HepG2 (cell line): Measurements from ENCODE around the gene TSHZ2. TPM values are rescaled to one million over a fixed set of nuclear protein-coding genes. Genes with fewer than 3 reads are reported as not detected.

Experiments used
- ATAC-seq: fragments of 200-7000 bp; cut with Tn5 transposase; 3 replicates; pipeline ENCODE4 v1.9.1; 2020; ENCODE audit warnings: mild to moderate bottlenecking, moderate library complexity
- BruUV-seq: library from RNA; stranded (reverse); fragments of 400-500 nt; replicated peaks from 2 replicates; lab custom pipeline; 2021; lab: Mats Ljungman, UMichigan
- CTCF ChIA-PET: fragments of 300-600 bp; formaldehyde crosslinking; extraction: SDS; loops from one replicate; lab custom pipeline; 2021; ENCODE audit warnings: low total read pairs, inconsistent platforms, low intra/inter-chr PET ratio; lab: Yijun Ruan, JAX
- POLR2A ChIA-PET: fragments of 350-600 bp; sonication (Branson Sonifier 250); formaldehyde crosslinking; loops from one replicate; lab custom pipeline; 2020; ENCODE audit warnings: antibody characterized with exemption, inconsistent platforms; lab: Yijun Ruan, JAX
- DNase-seq: peaks from one replicate; pipeline ENCODE4 v3.0.0-alpha.2; 2015; ENCODE audit warnings: low spot score
- FAIRE-seq: peaks from 3 replicates; lab custom pipeline; 2011; peaks lifted over from hg19 to GRCh38; lab: Jason Lieb, UNC
- H2AFZ ChIP-seq: one replicate; pipeline ENCODE4 v1.6.1; 2011; ENCODE audit warnings: low read length, inconsistent platforms
- H3K27ac ChIP-seq: fragments of 300-600 bp; 3 replicates; pipeline ENCODE4 v1.8.0; 2011; ENCODE audit warnings: mixed run types, mild to moderate bottlenecking, mixed read lengths, low read length, inconsistent platforms; ENCODE audit not compliant: insufficient read depth; ENCODE audit errors: extremely low read length
- H3K27me3 ChIP-seq, 2 experiments: fragments of 200-600 bp in 1 of 2; 2 replicates in 1 of 2; 3 replicates in 1 of 2; pipeline versions ENCODE4 v1.6.0 to v1.8.0; 2011; ENCODE audit warnings: low read length in 2 of 2, mild to moderate bottlenecking in 2 of 2, moderate library complexity in 2 of 2, inconsistent platforms in 1 of 2; ENCODE audit not compliant: insufficient read depth in 2 of 2, control insufficient read depth in 1 of 2
- H3K36me3 ChIP-seq, 2 experiments: fragments of 200-600 bp in 1 of 2; replicated peaks in 1 of 2; 2 replicates in 1 of 2; 3 replicates in 1 of 2; pipeline versions ENCODE4 v1.5.1 to v1.8.0; 2011; ENCODE audit warnings: low read length in 2 of 2, inconsistent platforms in 1 of 2; ENCODE audit not compliant: insufficient read depth in 2 of 2, control insufficient read depth in 1 of 2
- H3K4me1 ChIP-seq: 2 replicates; pipeline ENCODE4 v1.5.1; 2012; ENCODE audit warnings: low read length, inconsistent platforms; ENCODE audit not compliant: insufficient read depth
- H3K4me2 ChIP-seq: 2 replicates; pipeline ENCODE4 v1.6.0; 2011; ENCODE audit warnings: low read depth, low read length, inconsistent platforms
- H3K4me3 ChIP-seq, 3 experiments: fragments of 200-600 bp in 1 of 3; sonication (generic), shearing (Covaris generic) in 1 of 3; replicated peaks in 1 of 3; 2 replicates each; pipeline ENCODE4 v1.5.1; 2011 to 2016; ENCODE audit warnings: low read length in 3 of 3, inconsistent platforms in 2 of 3, low read depth in 2 of 3, mild to moderate bottlenecking in 2 of 3, control low read depth in 1 of 3, mixed read lengths in 1 of 3; ENCODE audit not compliant: insufficient read depth in 1 of 3
- H3K79me2 ChIP-seq: one replicate; pipeline ENCODE4 v1.6.1; 2011; ENCODE audit warnings: low read length, inconsistent platforms; ENCODE audit not compliant: insufficient read depth
- H3K9ac ChIP-seq: 2 replicates; pipeline ENCODE4 v1.6.0; 2011; ENCODE audit warnings: mild to moderate bottlenecking, low read depth, low read length, inconsistent platforms; ENCODE audit not compliant: insufficient read depth
- H3K9me3 ChIP-seq: 2 replicates; pipeline ENCODE4 v1.5.1; 2012; ENCODE audit warnings: mild to moderate bottlenecking, low read length
- H4K20me1 ChIP-seq: 2 replicates; pipeline ENCODE4 v1.6.0; 2011; ENCODE audit warnings: inconsistent platforms, mild to moderate bottlenecking, low read length, moderate library complexity; ENCODE audit not compliant: insufficient read depth
- AFF4 ChIP-seq: sonication (generic); formaldehyde crosslinking; IDR thresholded peaks from 2 replicates; pipeline ENCODE4 v1.4.0; 2020; ENCODE audit warnings: missing genetic modification reagents
- CHCHD3 ChIP-seq: sonication (generic); formaldehyde crosslinking; IDR thresholded peaks from 2 replicates; pipeline ENCODE4 v1.8.0; 2022; ENCODE audit warnings: mild to moderate bottlenecking, missing genetic modification reagents, moderate library complexity
- PRDM4 ChIP-seq: sonication (generic); formaldehyde crosslinking; IDR thresholded peaks from 2 replicates; pipeline ENCODE4 v1.9.0; 2021; ENCODE audit warnings: missing genetic modification reagents, borderline replicate concordance
- RFXANK ChIP-seq: IDR thresholded peaks from 2 replicates; pipeline ENCODE4 v1.6.1; 2016
- SIN3A ChIP-seq: IDR thresholded peaks from 2 replicates; pipeline ENCODE4 v1.6.1; 2011; ENCODE audit warnings: low read depth, mild to moderate bottlenecking, control low read depth, low read length, borderline replicate concordance
- SMAD3 ChIP-seq: sonication (generic); formaldehyde crosslinking; IDR thresholded peaks from 2 replicates; pipeline ENCODE4 v1.4.0; 2020; ENCODE audit warnings: missing genetic modification reagents
- TEF ChIP-seq: sonication (generic); formaldehyde crosslinking; IDR thresholded peaks from 2 replicates; pipeline ENCODE4 v1.5.0; 2020; ENCODE audit warnings: missing genetic modification reagents
- TOE1 ChIP-seq: sonication (generic); formaldehyde crosslinking; IDR thresholded peaks from 2 replicates; pipeline ENCODE4 v1.4.0; 2020; ENCODE audit warnings: mild to moderate bottlenecking, missing genetic modification reagents
- USF2 ChIP-seq, 2 experiments: sonication (generic) in 1 of 2; formaldehyde crosslinking in 1 of 2; IDR thresholded peaks; 2 replicates each; pipeline versions ENCODE4 v1.5.1 to v1.6.1; 2011 to 2020; ENCODE audit warnings: borderline replicate concordance in 1 of 2, low read depth in 1 of 2, low read length in 1 of 2, mild to moderate bottlenecking in 1 of 2, missing genetic modification reagents in 1 of 2, moderate library complexity in 1 of 2
- ZNF354B ChIP-seq: sonication (generic); formaldehyde crosslinking; IDR thresholded peaks from 2 replicates; pipeline ENCODE4 v1.8.0; 2022; ENCODE audit warnings: mild to moderate bottlenecking, missing genetic modification reagents
- ZNF580 ChIP-seq: IDR thresholded peaks from 2 replicates; pipeline ENCODE4 v1.6.1; 2016; ENCODE audit warnings: low read depth, borderline replicate concordance
- ZNF784 ChIP-seq: sonication (generic); formaldehyde crosslinking; IDR thresholded peaks from 2 replicates; pipeline ENCODE4 v1.5.1; 2020; ENCODE audit warnings: missing genetic modification reagents, mild to moderate bottlenecking, borderline replicate concordance
- WGBS: methylation state at CpG from one replicate; pipeline ENCODE4 v1.1.6; 2017; ENCODE audit warnings: low lambda C conversion rate; 5-methylcytosine and 5-hydroxymethylcytosine counted together
- in situ Hi-C: cut with HindIII; loops from 2 replicates; pipeline ENCODE4 v1.10.0; 2017; ENCODE audit warnings: low pct_unique_long_range_greater_than_20kb; ENCODE audit not compliant: extremely low pct_ligation_motif_present
- intact Hi-C: fragments of 100-400 bp; cut with micrococcal nuclease; formaldehyde crosslinking; loops from one replicate; pipeline ENCODE4 v1.10.0; 2022; ENCODE audit not compliant: unreplicated experiment
- polyA plus RNA-seq, 8 experiments: library from polyadenylated mRNA; depleted of rRNA in 3 of 8; stranded (reverse) in 7 of 8; unstranded in 1 of 8; fragments of >200 nt; fragmentation: Illumina TruSeq in 4 of 8; extraction: Trizol in 4 of 8; gene quantifications; 2 replicates each; pipeline versions ENCODE4 v1.2.1 to v1.2.3, GENCODE V29; 2011 to 2016; ENCODE audit warnings: low read depth in 4 of 8, missing spikeins in 1 of 8, mixed read lengths in 1 of 8; ENCODE audit not compliant: insufficient read depth in 1 of 8
- total RNA-seq, 5 experiments: library from RNA; depleted of rRNA; stranded (reverse); fragments of >200 nt; fragmentation: Illumina TruSeq; extraction: Trizol; gene quantifications; 2 replicates each; pipeline ENCODE4 v1.2.3, GENCODE V29; 2016; ENCODE audit warnings: low read depth in 1 of 5

Gene TSHZ2
- total and polyA plus RNA-seq, 2 of the 13 experiments (the other 11 are each of a cell fraction or from before 2014, with no cell fraction given), result 0.01 TPM; not detected in 1

- Histone ChIP-seq H3K4me3 (no peak overlapping the region), H3K9me3 (no peaks in the 10 kb centered on the region), H3K79me2 (no peaks in the 10 kb centered on the region), H3K27me3 (no peaks in the 10 kb centered on the region), H3K4me1 (no peaks in the 10 kb centered on the region), H3K36me3 (no peaks in the 10 kb centered on the region), H3K4me2 (no peak overlapping the region), H3K9ac (no peak overlapping the region), H2AFZ (no peak overlapping the region), H3K27ac (no peak overlapping the region), H4K20me1 (no peaks in the 10 kb centered on the region)
- ChIA-PET POLR2A (no interaction called here), CTCF (no interaction called here)
- intact Hi-C loops, result no loop called here
- WGBS, result 19% methylated on average over 3 of the region's 3 CpGs
- ATAC-seq (no peak), DNase-seq (no peak), FAIRE-seq (no peak)
- in situ Hi-C loops, result no loop called here
- BruUV-seq, result no TSS peak
- TF ChIP-seq TEF (CRISPR knock-in tag) (no peak), USF2 (IDR thresholded peaks at IDR 0.05; ENCODE audit: low read depth, low read length) (no peak), USF2 (CRISPR knock-in tag; IDR thresholded peaks at IDR 0.05; ENCODE audit: borderline replicate concordance) (no peak), SMAD3 (no peak), ZNF354B (no peak), CHCHD3 (CRISPR knock-in tag) (no peak), ZNF784 (CRISPR knock-in tag) (no peak), SIN3A (no peak), PRDM4 (no peak), AFF4 (no peak), TOE1 (no peak), ZNF580 (CRISPR knock-in tag) (no peak), RFXANK (CRISPR knock-in tag) (no peak)
Observed at GRCh38 chr20:53030061-53030460, 57.9 kb downstream of the TSHZ2 start.
